OCI-LY1 (cell line): Measurements from ENCODE around the gene GUCY1B1.

Experiments
- H2AFZ ChIP-seq: fragments of 200-600 bp; sonication (generic), shearing (Covaris generic); 2 replicates; pipeline ENCODE4 v1.6.0; 2014; ENCODE audit warnings: antibody characterized with exemption, mild to moderate bottlenecking, low read length
- H3F3A ChIP-seq: fragments of 200-600 bp; sonication (generic), shearing (Covaris generic); 2 replicates; pipeline ENCODE4 v1.6.0; 2014; ENCODE audit warnings: mild to moderate bottlenecking, antibody characterized with exemption, low read length, moderate library complexity; ENCODE audit not compliant: insufficient read depth
- H3K27ac ChIP-seq: fragments of 200-600 bp; sonication (generic); 2 replicates; pipeline ENCODE4 v1.5.1; 2014; ENCODE audit warnings: low read length, mixed run types, mild to moderate bottlenecking, low read depth; ENCODE audit not compliant: poor library complexity, severe bottlenecking
- H3K27me3 ChIP-seq: fragments of 200-600 bp; sonication (generic); 2 replicates; pipeline ENCODE4 v1.6.0; 2014; ENCODE audit warnings: antibody characterized with exemption, mild to moderate bottlenecking, low read length, moderate library complexity; ENCODE audit not compliant: insufficient read depth
- H3K36me3 ChIP-seq: fragments of 200-600 bp; sonication (generic); 2 replicates; pipeline ENCODE4 v1.6.1; 2014; ENCODE audit warnings: mild to moderate bottlenecking, antibody characterized with exemption, low read length, moderate library complexity, mixed read lengths; ENCODE audit not compliant: insufficient read depth
- H3K4me1 ChIP-seq: fragments of 200-600 bp; sonication (generic); 2 replicates; pipeline ENCODE4 v1.5.1; 2014; ENCODE audit warnings: mild to moderate bottlenecking, low read length, moderate library complexity; ENCODE audit not compliant: insufficient read depth, severe bottlenecking
- H3K4me2 ChIP-seq: fragments of 200-600 bp; sonication (generic), shearing (Covaris generic); 2 replicates; pipeline ENCODE4 v1.6.1; 2014; ENCODE audit warnings: low read length
- H3K4me3 ChIP-seq: fragments of 200-600 bp; sonication (generic); 2 replicates; pipeline ENCODE4 v1.5.1; 2014; ENCODE audit warnings: low read length, low read depth, mild to moderate bottlenecking, mixed read lengths; ENCODE audit not compliant: poor library complexity, severe bottlenecking
- H3K79me2 ChIP-seq: fragments of 200-600 bp; shearing (Covaris generic); 2 replicates; pipeline ENCODE4 v1.6.1; 2016; ENCODE audit warnings: mixed run types, low read length, mixed read lengths; ENCODE audit not compliant: insufficient read depth
- H3K9ac ChIP-seq: fragments of 200-600 bp; sonication (generic), shearing (Covaris generic); 2 replicates; pipeline ENCODE4 v1.6.1; 2014; ENCODE audit warnings: mild to moderate bottlenecking, low read length, mixed read lengths
- H3K9me2 ChIP-seq: fragments of 200-600 bp; sonication (generic), shearing (Covaris generic); 2 replicates; pipeline ENCODE4 v1.6.1; 2014; ENCODE audit warnings: low read depth, mild to moderate bottlenecking, low read length, mixed read lengths
- H3K9me3 ChIP-seq: fragments of 200-600 bp; shearing (Covaris generic); 2 replicates; pipeline ENCODE4 v1.6.1; 2014; ENCODE audit warnings: low read length, mixed read lengths
- H4K20me1 ChIP-seq: fragments of 200-600 bp; sonication (generic), shearing (Covaris generic); 2 replicates; pipeline ENCODE4 v1.6.0; 2016; ENCODE audit warnings: mild to moderate bottlenecking, low read length; ENCODE audit not compliant: insufficient read depth
- EZH2 ChIP-seq: fragments of 200-600 bp; sonication (generic), shearing (Covaris generic); IDR thresholded peaks from 2 replicates; pipeline ENCODE4 v1.8.0; 2017; ENCODE audit warnings: borderline replicate concordance, mixed run types, mild to moderate bottlenecking, antibody characterized with exemption, low read length, moderate library complexity, mixed read lengths
- TF ChIP-seq, protein P1 (sequence below): fragments of 200-600 bp; sonication (generic), shearing (Covaris generic); IDR thresholded peaks from 2 replicates; pipeline ENCODE4 v1.5.1; 2017; ENCODE audit warnings: mild to moderate bottlenecking, antibody characterized with exemption, low read length, moderate library complexity, mixed read lengths

The GUCY1B1 gene

DNA sequence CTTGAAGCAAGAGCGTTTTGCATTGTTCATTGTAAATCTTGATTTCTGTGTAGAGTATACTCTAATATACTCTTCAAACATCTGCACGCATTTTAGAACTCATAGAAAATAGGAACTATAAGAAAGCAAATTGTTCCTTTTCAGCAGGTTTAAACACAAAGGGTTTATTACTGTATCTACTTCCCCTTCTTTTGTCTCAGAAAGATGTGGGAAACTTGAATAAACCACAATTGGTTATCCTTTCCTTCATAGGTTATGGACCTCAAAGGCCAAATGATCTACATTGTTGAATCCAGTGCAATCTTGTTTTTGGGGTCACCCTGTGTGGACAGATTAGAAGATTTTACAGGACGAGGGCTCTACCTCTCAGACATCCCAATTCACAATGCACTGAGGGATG is 46.0 kb upstream of the GUCY1B1 start:
- no peaks in the 10 kb centered on the region for H3K9me2 ChIP-seq
- no peak overlapping the region for H3K4me2 ChIP-seq
- no peak overlapping the region for H3K4me3 ChIP-seq
- TF ChIP-seq EZH2: no peak
- TF ChIP-seq, protein P1, sequence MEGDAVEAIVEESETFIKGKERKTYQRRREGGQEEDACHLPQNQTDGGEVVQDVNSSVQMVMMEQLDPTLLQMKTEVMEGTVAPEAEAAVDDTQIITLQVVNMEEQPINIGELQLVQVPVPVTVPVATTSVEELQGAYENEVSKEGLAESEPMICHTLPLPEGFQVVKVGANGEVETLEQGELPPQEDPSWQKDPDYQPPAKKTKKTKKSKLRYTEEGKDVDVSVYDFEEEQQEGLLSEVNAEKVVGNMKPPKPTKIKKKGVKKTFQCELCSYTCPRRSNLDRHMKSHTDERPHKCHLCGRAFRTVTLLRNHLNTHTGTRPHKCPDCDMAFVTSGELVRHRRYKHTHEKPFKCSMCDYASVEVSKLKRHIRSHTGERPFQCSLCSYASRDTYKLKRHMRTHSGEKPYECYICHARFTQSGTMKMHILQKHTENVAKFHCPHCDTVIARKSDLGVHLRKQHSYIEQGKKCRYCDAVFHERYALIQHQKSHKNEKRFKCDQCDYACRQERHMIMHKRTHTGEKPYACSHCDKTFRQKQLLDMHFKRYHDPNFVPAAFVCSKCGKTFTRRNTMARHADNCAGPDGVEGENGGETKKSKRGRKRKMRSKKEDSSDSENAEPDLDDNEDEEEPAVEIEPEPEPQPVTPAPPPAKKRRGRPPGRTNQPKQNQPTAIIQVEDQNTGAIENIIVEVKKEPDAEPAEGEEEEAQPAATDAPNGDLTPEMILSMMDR: no peak
- H3F3A ChIP-seq: no peaks in the 10 kb centered on the region
- H3K36me3 ChIP-seq: no peaks in the 10 kb centered on the region
- no peaks in the 10 kb centered on the region for H3K79me2 ChIP-seq
- H3K4me1 ChIP-seq: no peaks in the 10 kb centered on the region
- H2AFZ ChIP-seq: no peak overlapping the region
- H3K27ac ChIP-seq: no peak overlapping the region
- H4K20me1 ChIP-seq: no peaks in the 10 kb centered on the region
- no peaks in the 10 kb centered on the region for H3K27me3 ChIP-seq
- H3K9me3 ChIP-seq: no peaks in the 10 kb centered on the region
- H3K9ac ChIP-seq: no peak overlapping the region

DNA sequence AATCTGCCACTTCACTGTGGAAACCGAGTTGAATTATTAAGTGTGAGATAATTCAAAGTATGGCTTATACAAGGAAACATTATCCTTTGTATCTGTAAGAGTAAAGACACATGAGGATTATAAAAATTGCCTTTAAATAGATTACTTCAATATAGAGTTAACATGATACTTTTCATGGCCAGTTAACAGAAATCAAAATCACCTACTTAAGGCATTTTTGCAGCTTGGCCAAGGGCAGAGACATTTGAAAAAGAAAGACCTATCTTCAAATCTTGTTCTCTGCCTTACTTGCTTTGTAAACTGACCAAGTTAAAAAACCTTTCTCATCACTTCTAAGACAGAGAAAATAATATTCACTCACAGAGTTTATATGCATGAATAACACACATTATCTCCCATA is 44.9 kb upstream of the GUCY1B1 start:
- no peak overlapping the region for H3K27ac ChIP-seq
- no peak overlapping the region for H2AFZ ChIP-seq
- no peaks in the 10 kb centered on the region for H3F3A ChIP-seq
- H3K4me3 ChIP-seq: no peak overlapping the region
- H3K27me3 ChIP-seq: no peaks in the 10 kb centered on the region
- no peak for TF ChIP-seq EZH2
- TF ChIP-seq, protein P1: no peak
- no peak overlapping the region for H3K4me2 ChIP-seq
- H3K9me3 ChIP-seq: no peaks in the 10 kb centered on the region
- H3K36me3 ChIP-seq: no peaks in the 10 kb centered on the region
- H3K79me2 ChIP-seq: no peaks in the 10 kb centered on the region
- H3K9ac ChIP-seq: no peak overlapping the region
- H4K20me1 ChIP-seq: no peaks in the 10 kb centered on the region
- H3K4me1 ChIP-seq: no peaks in the 10 kb centered on the region
- H3K9me2 ChIP-seq: no peaks in the 10 kb centered on the region

DNA sequence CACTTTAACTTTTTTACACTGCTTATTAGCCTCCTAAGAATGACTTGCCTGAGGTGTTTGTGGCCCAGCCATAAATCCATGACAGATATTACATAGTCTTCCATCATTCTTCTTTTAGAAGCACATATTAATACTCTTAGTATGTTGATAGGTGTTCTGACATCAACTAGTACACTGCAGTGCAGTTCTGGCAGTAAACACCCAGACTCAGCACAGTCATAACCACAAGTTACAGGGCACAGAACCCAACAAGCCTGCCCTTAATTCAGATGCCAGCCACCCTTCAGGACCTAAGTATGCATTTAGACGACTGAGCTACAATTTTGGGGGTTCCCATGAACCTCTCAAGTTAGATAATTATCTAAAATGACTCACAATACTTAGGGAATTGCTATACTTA is 36.5 kb upstream of the GUCY1B1 start:
- no peaks in the 10 kb centered on the region for H4K20me1 ChIP-seq
- H2AFZ ChIP-seq: no peak overlapping the region
- no peaks in the 10 kb centered on the region for H3K36me3 ChIP-seq
- no peak overlapping the region for H3K4me3 ChIP-seq
- H3K9me2 ChIP-seq: no peaks in the 10 kb centered on the region
- no peak overlapping the region for H3K9ac ChIP-seq
- H3F3A ChIP-seq: no peaks in the 10 kb centered on the region
- H3K4me2 ChIP-seq: no peak overlapping the region
- H3K4me1 ChIP-seq: no peaks in the 10 kb centered on the region
- H3K9me3 ChIP-seq: no peaks in the 10 kb centered on the region
- H3K27me3 ChIP-seq: no peaks in the 10 kb centered on the region
- H3K79me2 ChIP-seq: no peaks in the 10 kb centered on the region
- no peak for TF ChIP-seq EZH2
- TF ChIP-seq, protein P1: no peak
- no peak overlapping the region for H3K27ac ChIP-seq
